MCF 10A (cell line): Measurements from ENCODE around the gene TGFBR3. TPM values are rescaled to one million over a fixed set of nuclear protein-coding genes. Genes with fewer than 3 reads are reported as not detected.

Experiments
- BruUV-seq: library from RNA; stranded (reverse); fragments of 400-500 nt; replicated peaks from 2 replicates; lab custom pipeline; 2021; lab: Mats Ljungman, UMichigan
- CTCF ChIA-PET: fragments of 300-600 bp; sonication (Branson Sonifier 250); formaldehyde crosslinking; extraction: SDS; loops from one replicate; lab custom pipeline; 2021; ENCODE audit warnings: antibody characterized with exemption, inconsistent platforms; lab: Yijun Ruan, JAX
- POLR2A ChIA-PET: fragments of 300-600, 350-650 bp; sonication (Branson Sonifier 250); formaldehyde crosslinking; extraction: SDS; loops from one replicate; lab custom pipeline; 2020; ENCODE audit warnings: antibody characterized with exemption, inconsistent platforms; lab: Yijun Ruan, JAX
- DNase-seq: peaks from one replicate; pipeline ENCODE4 v3.0.0-alpha.2; 2018; ENCODE audit not compliant: unreplicated experiment
- H3K27ac Mint-ChIP-seq: one replicate; pipeline ENCODE4 v1.8.0; 2022; ENCODE audit warnings: mild to moderate bottlenecking, low read depth, mixed read lengths; ENCODE audit not compliant: unreplicated experiment
- H3K27me3 Mint-ChIP-seq: one replicate; pipeline ENCODE4 v1.8.0; 2022; ENCODE audit warnings: mixed read lengths; ENCODE audit not compliant: insufficient read depth, unreplicated experiment
- H3K36me3 Mint-ChIP-seq: one replicate; pipeline ENCODE4 v1.8.0; 2022; ENCODE audit warnings: mild to moderate bottlenecking, moderate library complexity, mixed read lengths; ENCODE audit not compliant: insufficient read depth, unreplicated experiment
- H3K4me1 Mint-ChIP-seq: one replicate; pipeline ENCODE4 v1.8.0; 2022; ENCODE audit warnings: mixed read lengths; ENCODE audit not compliant: insufficient read depth, unreplicated experiment
- H3K4me3 Mint-ChIP-seq: one replicate; pipeline ENCODE4 v1.8.0; 2022; ENCODE audit warnings: mild to moderate bottlenecking, moderate library complexity, mixed read lengths; ENCODE audit not compliant: unreplicated experiment
- H3K9me3 Mint-ChIP-seq: one replicate; pipeline ENCODE4 v1.8.0; 2022; ENCODE audit warnings: mixed read lengths; ENCODE audit not compliant: unreplicated experiment
- CTCF ChIP-seq: fragments of 200-600 bp; IDR thresholded peaks from one replicate; pipeline ENCODE4 v1.8.0; 2022; ENCODE audit warnings: antibody characterized with exemption, mild to moderate bottlenecking; ENCODE audit not compliant: unreplicated experiment
- intact Hi-C: fragments of 100-400 bp; cut with micrococcal nuclease; formaldehyde crosslinking; loops from 2 replicates; pipeline ENCODE4 v1.14.1; 2022
- total RNA-seq: library from RNA; stranded (reverse); gene quantifications from 2 replicates; pipeline ENCODE4 v1.2.3, GENCODE V29; 2022

Gene TGFBR3
- total RNA-seq, 1 experiment from 2014 or later = 12.0 TPM

- intact Hi-C loops = no loop called here
- Mint-ChIP-seq H3K4me3 (no peak overlapping the region), H3K27ac (no peak overlapping the region), H3K27me3 (no peaks in the 10 kb centered on the region), H3K36me3 (peaks cover 84% of the 10 kb centered on the region), H3K9me3 (no peaks in the 10 kb centered on the region), H3K4me1 (no peaks in the 10 kb centered on the region)
- no peak for DNase-seq
- TF ChIP-seq CTCF = no peak
- ChIA-PET CTCF (interaction anchor here (1.0 kb wide), 1 partner anchor 146 kb away, joined by 3 read pairs; no protein-coding TSS in a partner anchor), POLR2A (no interaction called here)
- no TSS peak for BruUV-seq
Measured at GRCh38 chr1:91717839-91718238, 168.1 kb downstream of the TGFBR3 start.

- Mint-ChIP-seq H3K27me3 (no peaks in the 10 kb centered on the region), H3K36me3 (peaks cover 89% of the 10 kb centered on the region), H3K4me3 (no peak overlapping the region), H3K4me1 (no peaks in the 10 kb centered on the region), H3K27ac (no peak overlapping the region), H3K9me3 (no peaks in the 10 kb centered on the region)
- intact Hi-C loops = no loop called here
- no peak for TF ChIP-seq CTCF
- BruUV-seq = no TSS peak
- no peak for DNase-seq
- POLR2A ChIA-PET = no interaction called here
- CTCF ChIA-PET = interaction anchor here (0.6 to 1.2 kb wide), 4 partner anchors 9 to 276 kb away, joined by 3 to 4 read pairs (median 4); no protein-coding TSS in a partner anchor
Measured at GRCh38 chr1:91716339-91716738, 169.6 kb downstream of the TGFBR3 start.

GRCh38 chr1:91715416-91716000 is 170.4 kb downstream of the TGFBR3 start:
- H3K27ac Mint-ChIP-seq = no peak overlapping the region
- no peaks in the 10 kb centered on the region for H3K9me3 Mint-ChIP-seq
- no peak for TF ChIP-seq CTCF
- no peaks in the 10 kb centered on the region for H3K4me1 Mint-ChIP-seq
- no peak for DNase-seq
- H3K27me3 Mint-ChIP-seq = no peaks in the 10 kb centered on the region
- no peak overlapping the region for H3K4me3 Mint-ChIP-seq
- BruUV-seq = no TSS peak
- CTCF ChIA-PET = interaction anchor here (0.6 to 1.1 kb wide), 2 partner anchors 153 to 275 kb away, joined by 3 read pairs; no protein-coding TSS in a partner anchor
- POLR2A ChIA-PET = interaction anchor here (0.7 kb wide), 1 partner anchor 64 kb away, joined by 3 read pairs; no protein-coding TSS in a partner anchor
- H3K36me3 Mint-ChIP-seq = peaks cover 90% of the 10 kb centered on the region
- intact Hi-C loops = no loop called here

- no peak overlapping the region for H3K4me3 Mint-ChIP-seq
- intact Hi-C loops = no loop called here
- H3K4me1 Mint-ChIP-seq = no peaks in the 10 kb centered on the region
- no peaks in the 10 kb centered on the region for H3K27me3 Mint-ChIP-seq
- no peak for DNase-seq
- TF ChIP-seq CTCF = no peak
- ChIA-PET CTCF (interaction anchor here (1.1 kb wide), 1 partner anchor 275 kb away, joined by 3 read pairs; no protein-coding TSS in a partner anchor), POLR2A (interaction anchor here (0.6 to 0.7 kb wide), 3 partner anchors 63 to 1728 kb away, joined by 3 to 4 read pairs (median 3); no protein-coding TSS in a partner anchor)
- no peaks in the 10 kb centered on the region for H3K9me3 Mint-ChIP-seq
- H3K27ac Mint-ChIP-seq = no peak overlapping the region
- no TSS peak for BruUV-seq
- H3K36me3 Mint-ChIP-seq = peaks cover 91% of the 10 kb centered on the region
Measured at GRCh38 chr1:91714867-91715381, 171.0 kb downstream of the TGFBR3 start.
